ENCODE data around the gene ST3GAL6. TPM values are rescaled to one million over a fixed set of nuclear protein-coding genes. Genes with fewer than 3 reads are reported as not detected.

The ST3GAL6 gene
- polyA plus RNA-seq, 3 donors: 21.0 to 49.5 (median 22.8) TPM

DNA sequence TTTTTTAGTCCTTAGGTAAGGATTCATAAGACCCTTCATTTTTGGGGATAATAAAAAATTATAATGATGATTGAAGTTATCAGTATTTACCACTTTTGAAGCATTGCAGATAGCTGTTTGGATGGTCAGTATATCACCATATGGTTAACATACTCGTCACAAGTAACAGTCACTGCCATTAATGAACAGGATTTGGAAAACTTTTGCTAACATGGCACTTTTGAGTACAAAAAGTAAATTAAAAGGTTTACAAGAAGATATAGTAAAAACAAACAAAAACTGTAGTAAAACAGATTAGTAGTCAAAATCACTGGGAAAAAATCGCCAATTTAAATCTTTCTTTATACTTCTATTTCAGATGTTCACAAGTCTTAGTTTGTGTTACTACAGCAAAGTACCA is 37.8 kb upstream of the ST3GAL6 start:
- Histone ChIP-seq H3K4me3 (replicated peaks in 1 of 3; ENCODE audit: low read depth in 2 of 3, low read length in 3 of 3) (no peak overlapping the region), H3K36me3 (replicated peaks in 1 of 2; ENCODE audit: control insufficient read depth in 1 of 2, insufficient read depth in 2 of 2, low read length in 2 of 2) (no peaks in the 10 kb centered on the region), H2AFZ (ENCODE audit: insufficient read depth, low read depth, low read length, poor library complexity, severe bottlenecking) (no peak overlapping the region), H3K4me1 (ENCODE audit: control insufficient read depth in 1 of 2, insufficient read depth in 2 of 2, low read length in 2 of 2) (peaks cover 9 to 13% of the 10 kb centered on the region in 2 donors), H4K20me1 (ENCODE audit: insufficient read depth, low read length) (no peaks in the 10 kb centered on the region), H3K79me2 (ENCODE audit: insufficient read depth, low read length) (no peaks in the 10 kb centered on the region), H3K27me3 (ENCODE audit: control insufficient read depth in 2 of 2, insufficient read depth in 2 of 2, low read length in 2 of 2) (no peaks in the 10 kb centered on the region), H3K27ac (ENCODE audit: low read depth in 1 of 2, low read length in 2 of 2) (no peak overlapping the region), H3K4me2 (replicated peaks; ENCODE audit: extremely low read depth, low read length, poor library complexity, severe bottlenecking) (no peak overlapping the region), H3K9ac (ENCODE audit: insufficient read depth, low read length, poor library complexity, severe bottlenecking) (no peak overlapping the region), H3K9me3 (replicated peaks in 1 of 2; ENCODE audit: control insufficient read depth in 1 of 2, insufficient read depth in 1 of 2, low read length in 2 of 2) (no peaks in the 10 kb centered on the region)
- no peak for DNase-seq
- H3K4me3 Mint-ChIP-seq: no peak overlapping the region
- WGBS (ENCODE audit: insufficient coverage): no CpG with 5 or more reads among the region's 2 CpGs
- H3K27ac Mint-ChIP-seq: no peak overlapping the region
- H3K27me3 Mint-ChIP-seq (ENCODE audit: low read depth in 3 of 3): peaks cover 0 to 8% (median 0%) of the 10 kb centered on the region in 3 donors
- peaks cover 13% of the 10 kb centered on the region for H3K4me1 Mint-ChIP-seq
- H3K36me3 Mint-ChIP-seq: no peaks in the 10 kb centered on the region
- no peaks in the 10 kb centered on the region for H3K9me3 Mint-ChIP-seq
- TF ChIP-seq, protein P1, sequence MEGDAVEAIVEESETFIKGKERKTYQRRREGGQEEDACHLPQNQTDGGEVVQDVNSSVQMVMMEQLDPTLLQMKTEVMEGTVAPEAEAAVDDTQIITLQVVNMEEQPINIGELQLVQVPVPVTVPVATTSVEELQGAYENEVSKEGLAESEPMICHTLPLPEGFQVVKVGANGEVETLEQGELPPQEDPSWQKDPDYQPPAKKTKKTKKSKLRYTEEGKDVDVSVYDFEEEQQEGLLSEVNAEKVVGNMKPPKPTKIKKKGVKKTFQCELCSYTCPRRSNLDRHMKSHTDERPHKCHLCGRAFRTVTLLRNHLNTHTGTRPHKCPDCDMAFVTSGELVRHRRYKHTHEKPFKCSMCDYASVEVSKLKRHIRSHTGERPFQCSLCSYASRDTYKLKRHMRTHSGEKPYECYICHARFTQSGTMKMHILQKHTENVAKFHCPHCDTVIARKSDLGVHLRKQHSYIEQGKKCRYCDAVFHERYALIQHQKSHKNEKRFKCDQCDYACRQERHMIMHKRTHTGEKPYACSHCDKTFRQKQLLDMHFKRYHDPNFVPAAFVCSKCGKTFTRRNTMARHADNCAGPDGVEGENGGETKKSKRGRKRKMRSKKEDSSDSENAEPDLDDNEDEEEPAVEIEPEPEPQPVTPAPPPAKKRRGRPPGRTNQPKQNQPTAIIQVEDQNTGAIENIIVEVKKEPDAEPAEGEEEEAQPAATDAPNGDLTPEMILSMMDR (IDR thresholded peaks at IDR 0.05): no peak
- intact Hi-C loops (cut with micrococcal nuclease): no loop called here

- no peaks in the 10 kb centered on the region for H4K20me1 ChIP-seq (ENCODE audit: insufficient read depth, low read length)
- peaks cover 0 to 6% (median 0%) of the 10 kb centered on the region in 3 donors for H3K27me3 Mint-ChIP-seq (ENCODE audit: low read depth in 3 of 3)
- H3K4me3 Mint-ChIP-seq: no peak overlapping the region
- H3K9ac ChIP-seq (ENCODE audit: insufficient read depth, low read length, poor library complexity, severe bottlenecking): no peak overlapping the region
- TF ChIP-seq, protein P1 (IDR thresholded peaks at IDR 0.05): no peak
- H3K9me3 Mint-ChIP-seq: no peaks in the 10 kb centered on the region
- H3K4me3 ChIP-seq (replicated peaks in 1 of 3; ENCODE audit: low read depth in 2 of 3, low read length in 3 of 3): no peak overlapping the region
- H3K4me1 ChIP-seq (ENCODE audit: control insufficient read depth in 1 of 2, insufficient read depth in 2 of 2, low read length in 2 of 2): peaks cover 16 to 19% of the 10 kb centered on the region in 2 donors
- no CpG with 5 or more reads among the region's 1 CpG for WGBS (ENCODE audit: insufficient coverage)
- H3K4me2 ChIP-seq (replicated peaks; ENCODE audit: extremely low read depth, low read length, poor library complexity, severe bottlenecking): no peak overlapping the region
- intact Hi-C loops (cut with micrococcal nuclease): no loop called here
- DNase-seq: no peak
- H3K27ac Mint-ChIP-seq: no peak overlapping the region
- H3K4me1 Mint-ChIP-seq: peaks cover 19% of the 10 kb centered on the region
- H3K36me3 ChIP-seq (replicated peaks in 1 of 2; ENCODE audit: control insufficient read depth in 1 of 2, insufficient read depth in 2 of 2, low read length in 2 of 2): no peaks in the 10 kb centered on the region
- H3K27me3 ChIP-seq (ENCODE audit: control insufficient read depth in 2 of 2, insufficient read depth in 2 of 2, low read length in 2 of 2): no peaks in the 10 kb centered on the region
- no peaks in the 10 kb centered on the region for H3K36me3 Mint-ChIP-seq
- no peak overlapping the region for H3K27ac ChIP-seq (ENCODE audit: low read depth in 1 of 2, low read length in 2 of 2)
- no peaks in the 10 kb centered on the region for H3K79me2 ChIP-seq (ENCODE audit: insufficient read depth, low read length)
- H2AFZ ChIP-seq (ENCODE audit: insufficient read depth, low read depth, low read length, poor library complexity, severe bottlenecking): no peak overlapping the region
- no peaks in the 10 kb centered on the region for H3K9me3 ChIP-seq (replicated peaks in 1 of 2; ENCODE audit: control insufficient read depth in 1 of 2, insufficient read depth in 1 of 2, low read length in 2 of 2)
Measured at GRCh38 chr3:98726084-98726483, 37.1 kb upstream of the ST3GAL6 start.
